ENCODE results near the gene SLC25A13. TPM values are rescaled to one million over a fixed set of nuclear protein-coding genes. Genes with fewer than 3 reads are reported as not detected.
A peak's percentile ranks its signal among the peaks of the same experiment; 100 is the strongest.

The SLC25A13 gene
- total RNA-seq, 1 experiment from 2014 or later = 124 TPM

DNA sequence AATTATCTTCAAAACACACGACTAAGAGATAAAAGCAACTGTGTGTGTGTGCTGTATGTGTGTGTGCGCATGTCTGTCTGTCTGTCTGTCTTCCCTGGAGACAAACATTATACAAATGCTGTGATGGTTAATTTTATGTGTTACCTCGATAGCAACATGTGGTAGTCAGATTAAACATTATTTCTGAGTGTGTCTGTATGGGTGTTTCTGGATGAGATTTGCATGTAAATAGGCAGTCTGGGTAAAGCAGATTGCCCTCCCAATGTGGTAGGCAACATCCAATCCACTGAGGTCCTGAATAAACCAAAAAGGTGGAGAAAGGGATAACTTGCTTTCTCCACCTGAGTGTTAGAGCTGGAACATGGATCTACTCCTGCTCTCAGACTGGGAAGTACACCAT is 67.9 kb downstream of the SLC25A13 start:
- in situ Hi-C loops (cut with HindIII; ENCODE audit: low sequenced_read_pairs) = no loop called here
- DNase-seq (ENCODE audit: low spot score) = no peak

DNA sequence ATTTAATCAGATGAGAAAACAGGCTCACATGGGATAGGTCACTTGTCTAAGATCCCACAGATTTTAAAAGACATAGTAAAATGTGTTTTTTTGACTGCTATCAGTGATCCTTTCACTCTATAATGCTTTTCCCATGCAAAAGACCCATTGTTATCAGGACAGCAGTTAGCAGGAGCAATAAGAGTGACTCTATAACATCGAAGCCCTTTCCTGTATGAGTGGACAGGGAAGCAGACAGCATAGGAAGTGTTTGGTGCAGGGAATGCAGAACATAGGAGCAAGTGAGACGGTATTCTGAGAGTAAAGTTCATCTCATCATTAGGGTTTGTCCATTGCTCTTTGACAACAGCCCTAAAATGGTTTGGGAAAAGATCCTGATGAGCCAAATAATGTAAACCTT is 68.5 kb downstream of the SLC25A13 start:
- in situ Hi-C loops (cut with HindIII; ENCODE audit: low sequenced_read_pairs) = no loop called here

DNA sequence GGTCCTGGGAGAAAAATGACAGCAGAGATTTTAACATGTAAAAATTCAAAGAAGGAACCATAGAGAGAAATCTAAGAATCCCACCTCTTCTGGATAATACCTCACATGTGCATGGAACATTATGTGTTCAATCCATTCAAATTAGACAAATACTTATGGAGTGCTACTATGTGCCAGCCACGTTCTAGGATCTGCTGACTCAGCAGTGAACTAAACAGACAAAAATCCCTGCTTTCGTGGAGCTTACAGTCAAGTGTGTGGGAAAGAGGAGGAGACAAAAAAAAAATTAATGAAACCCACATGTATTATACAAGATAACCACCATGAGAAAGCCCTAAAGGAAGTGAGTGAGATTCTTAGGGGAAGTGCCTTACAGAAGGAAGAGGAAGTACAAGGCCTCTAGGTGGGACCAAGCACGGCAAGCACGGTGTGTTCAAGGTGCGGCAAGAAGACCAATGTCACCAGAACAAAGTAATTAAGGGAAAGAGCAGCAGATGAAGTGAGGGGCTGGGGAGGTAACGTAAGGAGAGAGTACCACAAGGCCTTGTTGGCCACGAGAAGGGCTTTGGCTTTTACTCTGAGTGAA is 71.0 kb downstream of the SLC25A13 start:
- in situ Hi-C loops (cut with HindIII; ENCODE audit: low sequenced_read_pairs) = no loop called here
- no peak for DNase-seq (ENCODE audit: low spot score)

More for the DNA sequence above, 68.5 kb downstream of the SLC25A13 start:
- no peak for DNase-seq (ENCODE audit: low spot score)

DNA sequence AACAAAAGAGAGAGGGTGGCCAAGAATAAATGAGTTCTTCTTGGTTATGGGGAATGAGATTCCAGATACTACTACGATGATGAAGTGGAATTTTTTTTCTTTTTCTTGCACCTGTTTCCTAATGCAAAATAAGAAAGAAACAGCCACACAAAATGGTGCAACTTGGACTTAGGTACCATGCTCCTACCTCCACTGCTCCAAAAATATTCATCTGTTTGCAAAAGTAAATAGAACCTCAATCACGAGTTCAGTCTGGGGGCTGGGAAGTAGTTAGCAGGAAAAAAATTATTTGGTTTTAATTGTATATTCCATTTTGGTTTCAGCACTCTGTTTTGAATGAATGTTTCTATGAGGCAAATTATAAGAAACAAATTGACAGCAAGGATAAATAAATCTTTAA is 73.5 kb downstream of the SLC25A13 start:
- in situ Hi-C loops (cut with HindIII; ENCODE audit: low sequenced_read_pairs) = no loop called here
- no peak for DNase-seq (ENCODE audit: low spot score)

DNA sequence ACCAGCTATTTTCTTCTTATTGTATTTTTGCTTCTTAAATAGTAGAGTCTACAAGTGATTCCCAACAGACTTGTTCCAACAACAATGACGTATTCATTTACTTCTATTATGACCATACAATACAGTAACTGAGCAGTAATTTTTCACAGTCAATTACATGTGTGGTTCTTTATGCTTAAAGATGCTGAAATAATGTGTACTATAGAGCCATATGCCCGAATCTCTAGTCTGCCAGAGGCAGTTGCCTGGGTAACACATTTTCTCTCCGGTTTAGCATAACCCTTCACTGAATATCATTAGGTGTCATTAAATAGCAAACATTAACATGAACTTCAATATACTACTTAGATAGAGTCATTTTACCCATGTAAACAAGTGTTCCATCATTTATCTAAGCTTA is 75.0 kb downstream of the SLC25A13 start:
- in situ Hi-C loops (cut with HindIII; ENCODE audit: low sequenced_read_pairs) = no loop called here
- peak; percentile 31 for DNase-seq (ENCODE audit: low spot score)

DNA sequence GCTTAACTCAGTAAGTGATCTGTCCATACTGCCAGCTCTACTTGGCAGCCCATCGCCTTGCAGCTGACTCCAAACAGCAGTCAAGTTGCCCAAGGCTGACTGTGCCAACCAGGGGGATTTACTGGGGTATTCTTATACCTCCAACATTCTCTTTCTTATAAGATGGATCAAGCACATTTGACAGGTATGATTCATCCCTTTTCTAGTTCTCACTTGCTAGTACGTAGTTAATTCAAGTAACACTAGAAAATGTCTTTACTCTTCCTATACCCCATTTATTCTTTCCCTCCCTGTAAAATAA is 77.0 kb downstream of the SLC25A13 start:
- DNase-seq (ENCODE audit: low spot score) = no peak
- in situ Hi-C loops (cut with HindIII; ENCODE audit: low sequenced_read_pairs) = no loop called here

DNA sequence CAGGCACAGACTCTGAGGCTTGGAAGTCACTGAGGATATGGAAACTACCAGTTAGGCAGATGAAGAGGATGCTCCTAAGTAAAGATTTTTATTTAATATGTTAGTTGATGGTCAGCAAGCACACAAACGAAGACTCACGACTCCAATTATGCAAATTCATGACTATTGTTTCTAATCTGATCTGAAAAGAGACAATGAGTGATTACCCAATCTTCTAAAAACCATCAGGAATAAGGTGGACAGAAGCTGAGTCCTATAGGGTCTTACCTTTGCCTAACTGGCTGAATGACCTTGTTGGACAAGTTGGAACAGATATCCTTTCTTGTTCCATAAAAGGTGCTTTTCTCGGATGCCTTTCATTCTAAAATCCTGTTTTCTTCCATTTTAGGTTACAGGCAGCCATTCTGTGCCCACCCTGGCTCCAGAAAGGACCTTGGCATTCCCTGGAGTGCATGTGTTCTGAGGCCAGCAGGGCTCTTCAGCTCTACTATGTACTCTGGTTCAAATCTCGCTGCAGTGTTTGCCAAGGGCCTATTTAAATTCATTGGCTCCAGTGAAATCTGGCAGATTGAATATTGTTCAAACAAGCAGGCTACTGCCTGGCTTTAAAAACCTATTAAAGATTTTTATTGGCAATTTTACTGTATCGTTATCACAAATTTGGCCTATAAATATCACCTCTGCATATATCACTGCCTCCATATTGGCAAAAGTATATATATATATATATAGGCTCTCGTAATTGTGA is 77.5 kb downstream of the SLC25A13 start:
- no peak for DNase-seq (ENCODE audit: low spot score)
- in situ Hi-C loops (cut with HindIII; ENCODE audit: low sequenced_read_pairs) = no loop called here

DNA sequence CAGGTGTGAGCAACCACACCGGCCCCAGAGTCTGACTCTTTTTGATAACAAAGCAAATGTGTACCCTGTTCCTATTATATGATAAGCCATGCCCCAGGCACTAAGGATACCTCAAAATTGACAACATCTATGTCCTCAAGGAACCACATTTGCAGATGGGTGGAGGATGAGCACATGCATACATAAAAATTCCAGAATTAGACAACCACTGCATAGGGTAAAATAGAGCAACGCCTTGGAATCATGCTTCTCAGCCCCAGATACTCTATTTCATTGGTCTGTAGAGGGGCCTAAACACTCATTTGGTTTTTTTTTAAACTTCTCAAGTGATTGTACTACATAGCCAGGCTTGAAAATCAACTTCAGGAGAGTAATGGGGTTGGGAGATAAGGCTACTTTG is 78.7 kb downstream of the SLC25A13 start:
- in situ Hi-C loops (cut with HindIII; ENCODE audit: low sequenced_read_pairs) = no loop called here
- DNase-seq (ENCODE audit: low spot score) = no peak

DNA sequence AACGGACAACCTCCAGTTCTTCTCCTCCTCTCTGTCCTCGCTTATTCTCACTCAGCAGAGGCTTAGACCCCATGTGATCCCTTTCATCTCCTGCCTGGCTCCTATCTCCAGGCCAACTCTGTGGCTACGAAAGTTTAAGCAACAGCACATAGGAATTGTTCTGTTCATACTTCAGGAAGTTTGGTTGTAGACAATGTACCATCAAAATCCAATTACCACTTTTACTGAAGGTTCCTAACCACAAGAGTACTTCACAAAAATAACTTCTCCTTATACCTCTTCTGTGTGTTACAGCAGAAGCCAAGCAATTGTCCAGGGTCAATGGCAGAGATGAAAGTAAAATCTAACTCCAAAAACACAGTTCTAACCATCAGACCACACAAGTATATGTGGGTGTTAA is 80.0 kb downstream of the SLC25A13 start:
- no peak for DNase-seq (ENCODE audit: low spot score)
- in situ Hi-C loops (cut with HindIII; ENCODE audit: low sequenced_read_pairs) = no loop called here

DNA sequence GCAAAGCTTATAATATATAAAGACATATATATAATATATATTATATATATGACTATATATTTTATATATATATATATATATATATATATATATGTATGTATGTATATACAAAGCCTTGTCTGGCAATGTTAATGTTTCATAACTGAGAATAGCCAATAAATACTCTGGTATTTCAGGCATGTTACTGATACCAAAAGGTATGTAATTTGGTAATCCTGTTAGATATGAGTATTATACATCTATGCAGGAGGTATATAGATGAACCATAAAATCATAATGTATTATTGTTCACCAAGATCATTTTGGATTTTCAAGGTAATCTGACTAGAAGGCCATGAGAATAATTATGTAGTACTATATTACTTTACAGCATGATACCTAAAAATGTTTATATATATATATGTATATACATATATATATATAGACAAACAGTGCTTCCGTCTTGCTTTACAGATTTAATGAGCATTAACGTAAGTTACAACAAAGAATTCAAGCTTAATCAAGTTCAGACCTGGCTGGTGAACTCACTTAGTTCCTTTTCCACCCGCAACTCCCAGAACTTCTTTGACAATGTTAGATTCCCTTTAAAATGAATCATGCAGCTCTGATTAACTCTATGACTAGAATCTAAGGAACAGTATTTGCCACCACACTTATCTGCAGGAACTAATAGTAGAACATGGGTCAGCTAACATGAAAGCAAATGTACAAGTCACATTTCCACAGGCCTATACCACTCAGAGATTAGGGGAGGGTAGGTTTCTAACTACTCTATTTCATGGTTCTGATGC is 82.7 kb downstream of the SLC25A13 start:
- DNase-seq (ENCODE audit: low spot score) = no peak
- in situ Hi-C loops (cut with HindIII; ENCODE audit: low sequenced_read_pairs) = no loop called here

DNA sequence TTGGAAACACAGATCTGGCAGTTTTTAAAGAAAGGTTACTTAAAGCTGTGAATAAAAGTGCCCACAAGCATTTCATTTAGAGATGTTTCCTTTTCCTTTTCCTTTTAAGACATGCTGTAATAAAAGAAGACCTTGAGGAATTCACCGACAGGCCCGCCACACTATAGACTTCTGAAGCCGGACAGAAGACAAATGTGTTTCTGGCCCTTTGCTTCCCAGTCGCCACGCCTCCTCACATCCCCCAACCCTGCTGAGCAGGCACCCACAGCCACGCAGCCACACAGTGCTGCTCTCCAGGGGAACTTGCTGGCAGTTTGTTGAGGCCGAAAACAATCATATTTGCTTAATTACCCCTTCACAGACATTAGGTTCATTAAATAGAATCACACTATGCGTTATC is 83.4 kb downstream of the SLC25A13 start:
- in situ Hi-C loops (cut with HindIII; ENCODE audit: low sequenced_read_pairs) = no loop called here
- no peak for DNase-seq (ENCODE audit: low spot score)

DNA sequence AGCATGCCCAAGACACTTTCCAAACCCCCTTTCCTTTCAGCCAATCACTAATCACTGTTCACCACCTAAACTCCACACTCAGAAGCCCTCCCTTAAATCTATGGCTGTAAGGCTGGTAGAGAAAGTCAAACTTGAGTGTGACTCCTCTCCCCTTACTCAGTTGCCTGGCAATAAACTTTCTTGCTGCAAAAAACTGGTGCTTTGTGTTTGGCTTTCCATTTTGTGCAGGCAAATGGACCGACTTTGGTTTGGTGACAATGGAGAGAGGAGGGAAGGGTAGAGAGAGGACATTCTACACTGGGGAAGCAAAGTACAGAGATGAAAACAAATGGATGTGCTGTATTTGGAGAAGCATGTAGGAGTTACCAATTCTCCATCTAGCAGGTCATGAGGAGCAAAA is 84.9 kb downstream of the SLC25A13 start:
- DNase-seq (ENCODE audit: low spot score) = no peak
- in situ Hi-C loops (cut with HindIII; ENCODE audit: low sequenced_read_pairs) = no loop called here

DNA sequence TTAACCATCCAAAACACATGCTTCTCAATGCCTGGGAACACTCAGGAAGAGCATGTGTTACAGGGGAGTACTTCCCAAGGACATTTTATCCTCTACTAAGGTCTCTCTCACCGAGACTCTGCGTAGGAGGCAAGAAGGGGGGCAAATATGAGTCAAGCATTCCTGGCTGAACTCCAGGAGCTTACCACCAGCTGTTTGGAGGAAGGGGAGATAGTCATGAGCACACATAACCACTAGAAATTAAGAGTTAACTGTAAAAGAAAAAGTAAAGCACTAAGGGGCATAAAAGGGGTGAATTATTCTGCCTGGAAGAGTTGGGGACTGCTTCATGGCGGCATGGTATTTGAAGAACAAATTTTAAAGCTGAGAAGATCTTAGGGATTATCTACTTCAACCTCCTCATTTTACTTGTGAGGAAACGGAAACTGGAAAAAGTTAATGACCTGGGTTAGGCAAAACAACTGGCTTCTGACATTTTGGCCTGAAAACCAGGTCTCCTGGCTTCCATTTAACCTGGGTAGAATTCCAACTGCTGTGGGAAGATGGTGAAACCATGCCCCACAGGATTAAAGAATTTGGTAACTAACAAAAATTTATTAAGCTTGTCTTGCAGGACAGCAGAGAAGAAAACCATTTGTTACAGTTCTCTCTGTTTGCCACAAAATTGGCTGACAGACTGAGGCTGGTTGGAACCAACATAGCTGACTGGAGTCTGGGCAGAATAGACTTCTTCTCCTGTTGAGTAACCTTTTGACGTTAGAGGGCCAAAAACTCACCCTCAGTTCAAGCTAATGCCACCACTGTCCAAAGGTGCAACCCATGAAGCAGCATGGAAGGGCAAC is 85.5 kb downstream of the SLC25A13 start:
- in situ Hi-C loops (cut with HindIII; ENCODE audit: low sequenced_read_pairs) = no loop called here
- DNase-seq (ENCODE audit: low spot score) = no peak

DNA sequence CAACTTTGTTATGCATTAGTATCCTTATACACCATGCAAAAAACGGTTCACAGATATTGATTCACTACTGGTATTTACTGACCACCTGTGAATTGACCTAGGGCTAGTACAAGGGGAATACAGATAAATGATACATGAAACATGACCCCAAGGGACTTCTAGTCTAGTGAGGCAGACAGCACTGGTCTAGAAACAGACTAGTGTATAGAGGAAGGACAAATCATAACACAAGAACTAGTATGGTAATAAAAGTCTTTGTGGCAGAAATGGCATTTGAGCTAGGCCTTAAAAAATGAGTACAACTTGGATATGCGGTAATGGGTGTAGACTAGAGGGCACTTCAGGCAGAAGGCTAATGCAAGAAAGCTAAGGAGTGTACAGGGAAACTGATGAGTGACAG is 86.6 kb downstream of the SLC25A13 start:
- in situ Hi-C loops (cut with HindIII; ENCODE audit: low sequenced_read_pairs) = no loop called here
- no peak for DNase-seq (ENCODE audit: low spot score)

DNA sequence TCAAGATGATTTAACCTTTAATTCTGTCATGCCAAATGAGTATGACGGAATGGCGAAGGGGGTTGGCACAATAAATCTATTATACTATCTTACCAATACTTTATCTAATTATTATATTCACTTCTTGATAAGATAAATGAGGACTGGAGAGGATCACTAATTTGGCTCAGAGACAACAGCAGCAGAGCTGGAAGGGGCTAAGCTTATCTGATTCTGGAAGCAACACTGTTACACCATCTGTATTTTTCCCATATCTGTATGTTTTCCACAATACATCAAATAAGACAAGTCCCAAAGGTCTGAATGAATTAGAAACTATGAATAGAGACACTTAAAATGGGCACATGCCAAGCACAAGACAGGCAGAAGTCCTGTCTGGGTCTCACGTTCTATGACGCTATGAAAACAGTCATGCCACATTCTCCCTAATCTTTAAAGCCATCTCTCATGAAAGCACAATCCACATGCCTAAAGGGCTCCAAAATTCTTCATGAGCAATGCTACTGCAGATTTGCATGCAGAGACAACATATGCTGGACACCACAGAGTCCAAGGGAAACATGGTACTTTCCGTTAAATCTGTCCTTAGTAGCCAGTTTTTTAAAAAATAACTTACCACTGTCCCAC is 88.3 kb downstream of the SLC25A13 start:
- in situ Hi-C loops (cut with HindIII; ENCODE audit: low sequenced_read_pairs) = no loop called here
- DNase-seq (ENCODE audit: low spot score) = no peak

DNA sequence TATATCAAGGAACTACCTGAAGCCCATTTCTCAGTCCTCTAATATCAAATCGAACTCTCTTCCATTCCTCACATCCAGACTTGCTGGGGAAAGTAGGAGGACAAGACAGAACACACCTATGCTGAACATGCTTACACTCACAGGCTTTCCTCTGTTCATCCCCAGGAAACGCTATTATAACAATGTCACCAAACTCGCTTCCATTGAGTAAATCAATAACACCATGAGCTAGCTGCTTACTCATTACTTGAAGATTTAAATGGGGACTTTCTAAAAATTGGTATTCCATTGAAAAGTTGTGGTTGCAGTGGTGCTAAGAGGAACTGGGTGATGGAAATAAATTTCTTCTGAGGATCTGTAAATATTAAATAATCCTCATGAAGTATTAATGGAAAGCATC is 88.8 kb downstream of the SLC25A13 start:
- DNase-seq (ENCODE audit: low spot score) = no peak
- in situ Hi-C loops (cut with HindIII; ENCODE audit: low sequenced_read_pairs) = no loop called here

DNA sequence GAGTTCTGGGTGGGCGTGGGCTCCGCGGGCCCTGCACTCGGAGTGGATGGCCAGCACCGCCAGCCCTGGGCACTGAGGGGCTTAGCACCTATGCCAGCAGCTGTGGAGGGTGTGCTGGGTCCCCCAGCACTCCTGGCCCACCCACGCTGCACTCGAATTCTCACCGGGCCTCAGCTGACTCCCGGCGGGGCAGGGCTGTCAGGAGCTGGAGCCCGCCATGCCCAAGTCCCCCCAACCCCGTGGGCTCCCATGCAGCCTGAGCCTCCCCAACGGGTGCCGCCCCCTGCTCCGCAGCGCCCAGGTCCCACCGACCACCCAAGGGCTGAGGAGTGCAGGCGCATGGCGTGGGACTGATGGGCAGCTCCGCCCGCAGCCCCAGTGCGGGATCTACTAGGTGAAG is 93.1 kb downstream of the SLC25A13 start:
- in situ Hi-C loops (cut with HindIII; ENCODE audit: low sequenced_read_pairs) = no loop called here
- no peak for DNase-seq (ENCODE audit: low spot score)

DNA sequence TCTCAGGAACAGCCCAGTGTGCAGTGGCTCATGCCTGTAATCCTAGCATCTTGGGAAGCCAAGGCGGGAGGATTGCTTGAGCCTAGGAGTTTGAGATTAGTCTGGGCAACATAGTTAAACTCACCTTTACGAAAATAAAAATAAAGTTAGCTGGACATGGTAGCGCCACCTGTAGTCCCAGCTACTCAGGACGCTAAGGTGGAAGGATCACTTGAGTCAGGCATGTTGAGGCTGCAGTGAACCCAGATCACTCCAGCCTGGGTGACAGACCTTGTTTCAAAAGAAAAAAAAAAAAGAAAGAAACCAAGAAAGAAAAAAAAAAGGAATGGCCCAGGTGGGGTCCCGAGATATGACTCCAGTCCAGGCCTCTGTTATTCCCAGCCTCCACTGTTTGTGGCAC is 96.6 kb downstream of the SLC25A13 start:
- in situ Hi-C loops (cut with HindIII; ENCODE audit: low sequenced_read_pairs) = no loop called here
- DNase-seq (ENCODE audit: low spot score) = no peak

DNA sequence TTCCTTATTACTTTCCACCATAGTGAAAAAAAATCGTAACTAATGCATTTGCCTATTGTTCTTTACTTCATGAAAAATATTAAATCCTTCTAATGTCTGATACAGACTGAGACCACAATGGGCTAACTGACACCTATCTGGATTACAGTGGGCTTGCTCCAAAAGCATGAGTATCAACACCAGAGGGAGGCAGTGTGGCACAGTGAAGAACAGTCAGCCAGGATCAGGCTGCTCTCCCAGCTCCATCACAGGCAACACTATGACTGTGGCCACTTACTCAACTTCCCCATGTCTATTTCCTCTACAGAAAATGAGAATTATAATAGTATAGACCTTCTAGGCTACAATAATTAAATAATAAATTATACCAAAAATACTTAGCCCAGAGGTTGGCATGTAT is 97.2 kb downstream of the SLC25A13 start:
- in situ Hi-C loops (cut with HindIII; ENCODE audit: low sequenced_read_pairs) = no loop called here

More for the DNA sequence above, 97.2 kb downstream of the SLC25A13 start:
- DNase-seq (ENCODE audit: low spot score) = no peak
